Activated CD4-positive, CD25-positive, alpha-beta regulatory T cell treated with anti-CD3 and anti-CD28 coated beads, Interleukin-2, amount 50 U/mL, for 16 hours (primary cell): ENCODE results near the gene RPL38.

ENCODE experiments used
- DNase-seq: peaks from one replicate; pipeline ENCODE4 v3.0.0-alpha.2; 2020; ENCODE audit warnings: low read depth, low spot score

The RPL38 gene

DNA sequence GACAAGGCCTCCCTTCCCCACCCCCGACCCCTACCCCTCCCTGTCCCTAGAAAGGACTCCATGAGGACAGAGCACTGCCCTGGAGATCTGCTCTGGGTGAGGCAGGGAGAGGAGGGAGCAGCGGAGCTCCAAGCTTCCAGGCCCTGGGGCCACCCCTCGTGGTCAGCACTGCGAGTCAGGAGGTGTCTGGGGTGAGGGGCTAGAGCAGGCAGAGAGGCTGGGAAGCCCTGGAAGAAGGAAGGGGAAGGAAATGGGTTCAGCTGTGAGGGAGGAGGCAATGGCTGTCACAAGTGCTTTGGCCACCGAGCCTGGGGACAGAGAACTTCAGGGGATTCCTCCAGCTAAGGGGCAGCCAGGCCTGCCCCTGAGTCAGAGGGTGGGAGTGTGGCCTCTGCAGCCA, 42.4 kb downstream of the RPL38 start:
- no peak for DNase-seq

DNA sequence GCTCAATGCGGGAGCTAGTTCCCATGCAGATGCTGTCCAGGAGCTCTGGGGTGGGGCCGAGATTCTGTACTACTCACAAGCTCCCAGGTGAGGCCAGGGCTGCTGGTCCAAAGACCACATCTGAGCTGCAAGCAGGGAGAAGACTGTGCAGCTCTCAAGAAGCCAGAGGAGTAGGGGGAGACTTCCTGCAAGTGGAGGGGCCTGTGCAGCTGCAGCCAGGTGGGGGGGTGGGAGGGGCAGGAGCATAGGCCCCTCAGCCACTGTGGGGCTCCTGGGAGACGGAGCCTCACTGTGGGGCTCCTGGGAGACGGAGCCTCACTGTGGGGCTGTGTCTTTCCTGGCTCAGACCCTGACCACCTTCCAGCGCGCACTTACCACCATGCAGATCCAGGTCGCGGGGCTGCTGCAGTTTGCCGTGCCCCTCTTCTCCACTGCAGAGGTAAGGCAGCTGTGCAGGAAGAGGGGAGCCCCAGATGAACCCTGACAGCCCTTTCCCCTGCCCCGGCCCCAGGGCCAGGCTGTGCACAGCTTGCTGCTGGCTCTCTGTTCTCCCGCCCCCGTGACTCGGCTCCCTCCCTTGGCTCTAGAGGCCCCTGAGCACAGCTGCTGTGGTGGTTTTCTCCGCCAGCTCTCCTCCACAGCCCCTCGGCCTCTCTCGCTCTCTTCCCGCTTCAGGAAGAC, 46.3 kb downstream of the RPL38 start:
- DNase-seq, result no peak

DNA sequence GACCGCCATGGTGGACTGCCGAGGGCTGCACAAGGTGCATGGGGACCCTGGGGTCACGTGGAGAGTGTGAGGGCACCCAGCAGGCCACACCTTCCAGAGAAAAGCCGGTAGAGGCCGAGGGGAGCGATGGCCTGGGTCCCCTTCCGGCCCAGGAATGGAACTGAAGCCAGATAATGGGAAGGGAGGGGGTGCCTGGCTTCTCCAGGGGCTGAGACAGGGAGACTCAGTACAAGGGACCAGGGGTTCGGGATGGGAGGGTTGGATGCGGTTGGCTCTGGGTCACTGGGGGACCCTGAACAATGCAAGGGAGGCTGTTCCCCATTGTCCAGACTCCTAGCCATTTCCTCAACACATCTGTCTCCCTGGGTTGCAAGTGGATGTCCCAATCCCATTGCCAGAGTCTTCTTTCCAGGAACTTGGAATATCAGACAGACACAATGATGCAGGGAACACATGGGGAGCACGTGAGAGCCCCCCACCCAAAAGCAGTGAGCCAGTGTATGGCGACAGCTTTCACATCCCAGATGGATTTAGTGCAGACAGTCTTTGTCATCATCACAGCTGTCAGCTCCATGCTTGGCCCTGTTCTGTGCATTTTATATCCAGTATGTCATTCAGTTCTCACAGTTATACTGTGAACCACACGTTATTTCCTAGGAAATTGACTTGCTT, 47.0 kb downstream of the RPL38 start:
- no peak for DNase-seq

DNA sequence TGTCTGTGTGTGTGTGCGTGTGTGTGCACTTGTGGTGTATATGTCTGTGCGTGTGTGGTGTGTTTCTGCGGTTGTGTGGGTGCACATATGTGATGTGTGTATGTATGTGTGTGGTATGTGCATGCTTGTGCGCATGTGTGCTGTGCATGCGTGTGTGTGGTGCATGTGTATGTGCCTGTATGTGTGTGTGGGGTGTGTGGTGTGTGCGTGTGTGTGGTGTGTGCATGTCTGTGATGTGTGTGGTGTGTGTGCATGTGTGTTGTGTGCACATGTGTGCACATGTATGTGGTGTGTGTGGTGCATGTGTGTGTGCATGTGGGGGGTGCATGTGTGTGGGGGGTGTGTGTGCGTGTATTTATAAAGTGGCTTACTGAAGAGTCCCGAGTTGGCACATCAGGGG, 47.6 kb downstream of the RPL38 start:
- no peak for DNase-seq

DNA sequence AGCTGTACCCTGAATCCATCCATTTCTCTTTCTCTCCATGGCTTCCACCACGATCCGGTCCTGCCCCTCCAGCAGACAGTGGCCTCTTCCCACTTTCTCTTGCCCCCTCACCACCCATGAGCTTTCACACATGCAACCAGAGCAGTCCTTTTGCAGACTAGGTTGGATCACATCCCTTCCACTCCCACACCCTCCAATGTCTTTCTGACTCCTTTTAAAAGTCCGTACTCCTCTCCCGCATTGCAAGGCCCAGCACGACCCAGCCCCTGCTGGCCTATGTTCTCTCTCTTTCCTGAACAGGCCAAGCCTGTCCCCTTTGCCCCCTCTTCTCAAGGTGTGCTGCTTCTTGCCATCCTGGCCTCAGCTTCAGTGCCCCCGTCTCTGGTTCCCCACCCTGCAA, 48.1 kb downstream of the RPL38 start:
- DNase-seq, result no peak

DNA sequence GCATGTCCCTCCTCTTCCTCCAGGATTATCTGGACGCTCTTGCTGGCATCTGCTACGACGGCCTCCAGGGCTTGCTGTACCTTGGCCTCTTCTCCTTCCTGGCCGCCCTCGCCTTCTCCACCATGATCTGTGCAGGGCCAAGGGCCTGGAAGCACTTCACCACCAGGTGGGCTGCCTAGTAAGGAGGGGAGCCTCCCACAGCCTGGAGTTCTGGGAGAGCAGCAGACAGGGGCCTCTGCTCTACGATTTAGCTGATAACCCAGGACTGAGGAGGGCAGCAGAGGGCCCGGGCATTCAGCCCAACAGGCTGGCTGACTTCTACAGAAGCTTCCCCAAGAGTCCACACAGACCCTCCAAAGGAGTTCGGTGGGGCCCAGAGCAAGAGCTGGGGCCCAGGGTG, 48.7 kb downstream of the RPL38 start:
- DNase-seq, result no peak

DNA sequence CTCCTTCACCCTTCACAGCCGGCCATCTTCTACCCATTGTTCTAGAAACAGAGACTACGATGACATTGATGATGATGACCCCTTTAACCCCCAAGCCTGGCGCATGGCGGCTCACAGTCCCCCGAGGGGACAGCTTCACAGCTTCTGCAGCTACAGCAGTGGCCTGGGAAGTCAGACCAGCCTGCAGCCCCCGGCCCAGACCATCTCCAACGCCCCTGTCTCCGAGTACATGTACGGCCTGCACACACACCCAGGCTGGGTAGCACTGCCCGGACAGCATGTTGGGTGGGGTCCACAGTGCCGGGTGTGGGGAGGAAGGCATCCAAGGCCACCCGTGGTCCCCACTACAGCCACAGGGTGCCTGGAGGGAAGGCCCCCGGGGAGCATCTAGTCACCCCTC, 49.6 kb downstream of the RPL38 start:
- no peak for DNase-seq

DNA sequence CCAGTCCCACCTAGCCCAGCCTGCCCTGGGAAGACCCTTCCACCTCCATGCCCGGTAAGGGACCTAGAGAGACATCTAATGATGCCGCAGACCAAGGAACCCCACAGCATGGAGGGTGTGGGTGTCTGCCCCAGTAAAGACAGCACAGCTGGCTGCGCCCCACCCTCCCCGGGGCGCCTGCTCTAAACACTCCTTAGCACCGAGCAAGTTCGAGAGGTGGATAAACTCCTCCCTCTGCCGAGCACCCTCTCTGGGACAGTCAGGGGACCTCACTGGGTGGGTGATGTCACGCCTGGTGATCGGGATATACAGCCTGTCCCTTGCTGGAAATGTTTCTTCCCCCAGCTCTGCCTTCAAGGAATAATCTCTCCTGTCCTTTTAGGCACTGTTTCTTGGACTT, 53.8 kb downstream of the RPL38 start:
- no peak for DNase-seq

DNA sequence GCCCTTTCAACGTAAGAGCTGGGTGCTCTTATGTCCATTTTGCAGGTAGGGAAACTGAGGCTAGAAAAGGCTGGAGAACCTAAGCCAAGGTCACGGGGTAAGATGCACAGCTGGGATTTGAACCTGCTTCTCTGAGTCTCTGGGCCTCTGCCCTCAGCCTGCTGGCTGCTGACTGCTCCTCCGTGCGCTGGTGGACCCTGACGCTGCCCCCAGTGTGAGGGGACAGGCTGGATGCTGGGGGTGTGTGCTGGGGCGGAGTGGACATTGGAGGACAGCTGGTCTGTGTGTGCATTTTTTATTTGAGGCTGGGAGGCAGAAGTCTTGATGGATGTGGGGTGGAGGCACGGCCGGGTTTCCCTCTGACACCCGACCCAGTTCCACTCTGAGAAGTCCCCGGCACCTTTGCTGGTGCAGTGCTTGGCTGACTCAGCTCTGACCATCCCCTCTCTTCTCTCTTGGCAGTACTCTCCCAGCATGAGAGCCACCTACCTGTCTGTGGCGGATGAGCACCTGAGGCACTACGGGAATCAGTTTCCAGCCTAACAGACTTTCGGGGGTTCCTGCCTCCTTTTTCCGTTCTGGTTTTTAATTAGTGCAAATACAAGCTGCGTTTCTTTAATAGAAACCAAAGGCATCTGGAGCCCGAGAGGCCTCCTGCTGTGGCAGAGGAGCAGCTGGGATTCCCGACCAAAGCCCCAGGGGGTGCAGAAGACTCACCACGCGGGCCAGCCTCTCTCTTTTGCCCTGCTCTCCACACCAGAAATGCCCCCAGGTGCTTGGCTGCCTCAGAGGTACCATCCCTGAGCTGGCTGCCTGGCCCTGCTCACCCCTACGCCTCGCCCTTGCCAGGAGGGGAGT, 56.4 kb downstream of the RPL38 start:
- no peak for DNase-seq
